Breast epithelium (tissue), 3 donors: ENCODE measurements around the gene CPM.

Experiments used
- POLR2A ChIP-seq: fragments of 450-650 bp; IDR thresholded peaks from one replicate; pipeline ENCODE4 v1.6.1; 2016; ENCODE audit warnings: antibody characterized with exemption, mild to moderate bottlenecking, moderate library complexity
- POLR2AphosphoS5 ChIP-seq, 3 donors: sonication (generic); formaldehyde crosslinking; IDR thresholded peaks; one replicate each; pipeline ENCODE4 v1.6.1; 2017; ENCODE audit warnings: antibody characterized with exemption in 3 of 3
- TF ChIP-seq, protein P1 (sequence below), 3 donors: fragments of 450-650 bp; IDR thresholded peaks; one replicate each; pipeline ENCODE4 v1.5.1; 2016 to 2017; ENCODE audit warnings: antibody characterized with exemption in 3 of 3, mild to moderate bottlenecking in 3 of 3, moderate library complexity in 3 of 3

DNA sequence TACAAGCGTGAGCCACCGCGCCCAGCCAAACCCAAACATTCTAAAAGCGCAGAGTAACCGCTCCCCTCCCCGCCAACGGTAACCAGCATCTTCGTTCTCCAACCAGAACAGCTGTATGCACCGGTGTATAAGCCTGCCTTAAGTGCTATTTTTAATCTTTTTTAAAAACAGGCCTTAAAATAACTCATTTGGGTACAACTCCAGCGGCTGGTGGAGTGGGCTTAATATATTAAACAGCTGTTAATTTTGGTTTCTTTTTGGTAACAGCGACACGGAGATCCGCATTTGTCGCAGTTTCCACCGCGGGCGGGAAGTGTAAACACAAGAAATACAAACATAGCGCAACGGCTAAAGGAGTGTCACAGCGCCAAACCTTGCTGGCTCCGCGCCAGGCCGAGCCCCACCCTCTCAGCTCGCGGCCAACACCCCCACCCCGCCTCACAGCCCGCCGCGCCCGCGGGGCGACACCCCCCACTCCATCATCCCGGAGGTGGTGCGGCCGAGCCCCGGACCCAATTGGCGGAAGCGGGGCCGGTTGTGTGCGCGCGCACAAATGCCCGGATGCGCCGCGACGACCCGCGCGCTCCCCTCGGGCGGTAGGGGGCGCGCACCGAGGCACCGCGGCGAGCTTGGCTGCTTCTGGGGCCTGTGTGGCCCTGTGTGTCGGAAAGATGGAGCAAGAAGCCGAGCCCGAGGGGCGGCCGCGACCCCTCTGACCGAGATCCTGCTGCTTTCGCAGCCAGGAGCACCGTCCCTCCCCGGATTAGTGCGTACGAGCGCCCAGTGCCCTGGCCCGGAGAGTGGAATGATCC, 125.2 kb downstream of the CPM start, which contains the start of gene MDM2:
- TF ChIP-seq, protein P1, sequence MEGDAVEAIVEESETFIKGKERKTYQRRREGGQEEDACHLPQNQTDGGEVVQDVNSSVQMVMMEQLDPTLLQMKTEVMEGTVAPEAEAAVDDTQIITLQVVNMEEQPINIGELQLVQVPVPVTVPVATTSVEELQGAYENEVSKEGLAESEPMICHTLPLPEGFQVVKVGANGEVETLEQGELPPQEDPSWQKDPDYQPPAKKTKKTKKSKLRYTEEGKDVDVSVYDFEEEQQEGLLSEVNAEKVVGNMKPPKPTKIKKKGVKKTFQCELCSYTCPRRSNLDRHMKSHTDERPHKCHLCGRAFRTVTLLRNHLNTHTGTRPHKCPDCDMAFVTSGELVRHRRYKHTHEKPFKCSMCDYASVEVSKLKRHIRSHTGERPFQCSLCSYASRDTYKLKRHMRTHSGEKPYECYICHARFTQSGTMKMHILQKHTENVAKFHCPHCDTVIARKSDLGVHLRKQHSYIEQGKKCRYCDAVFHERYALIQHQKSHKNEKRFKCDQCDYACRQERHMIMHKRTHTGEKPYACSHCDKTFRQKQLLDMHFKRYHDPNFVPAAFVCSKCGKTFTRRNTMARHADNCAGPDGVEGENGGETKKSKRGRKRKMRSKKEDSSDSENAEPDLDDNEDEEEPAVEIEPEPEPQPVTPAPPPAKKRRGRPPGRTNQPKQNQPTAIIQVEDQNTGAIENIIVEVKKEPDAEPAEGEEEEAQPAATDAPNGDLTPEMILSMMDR (IDR thresholded peaks at IDR 0.05): peak; percentile 48 to 76 (median 65)
- TF ChIP-seq POLR2A (peak; percentile 90), POLR2AphosphoS5 (IDR thresholded peaks at IDR 0.05) (peak; percentile 94 to 96 (median 94))
